Adrenal gland (tissue), 12 donors: ENCODE measurements around the gene BSDC1. TPM values are rescaled to one million over a fixed set of nuclear protein-coding genes. Genes with fewer than 3 reads are reported as not detected.

ENCODE experiments used
- DNase-seq, 7 donors: peaks; one replicate each; pipeline ENCODE4 v3.0.0-alpha.2; 2019 to 2020
- H3K27ac ChIP-seq, 5 donors: fragments of 200-600 bp; sonication (generic) in 4 of 5; 1 replicate in 3 of 5; 2 replicates in 2 of 5; pipeline versions ENCODE4 v1.5.1 to v1.8.0; 2016 to 2020; ENCODE audit warnings: mild to moderate bottlenecking in 1 of 5
- H3K27me3 ChIP-seq: fragments of 200-600 bp; 2 replicates; pipeline ENCODE4 v1.8.0; 2021
- H3K36me3 ChIP-seq, 2 donors: fragments of 200-600 bp; replicated peaks in 1 of 2; 1 replicate in 1 of 2; 2 replicates in 1 of 2; pipeline versions ENCODE4 v1.5.1 to v1.8.0; 2018 to 2022
- H3K4me1 ChIP-seq, 2 donors: fragments of 200-600 bp; replicated peaks in 1 of 2; 1 replicate in 1 of 2; 2 replicates in 1 of 2; pipeline versions ENCODE4 v1.5.1 to v1.8.0; 2018 to 2021
- H3K4me3 ChIP-seq, 4 donors: fragments of 200-600 bp; sonication (generic) in 3 of 4; one replicate each; pipeline ENCODE4 v1.5.1; 2016 to 2018
- H3K9me3 ChIP-seq, 3 donors: fragments of 200-600 bp; sonication (generic) in 1 of 3; replicated peaks in 1 of 3; 1 replicate in 2 of 3; 2 replicates in 1 of 3; pipeline versions ENCODE4 v1.5.1 to v1.8.0; 2016 to 2021
- POLR2A ChIP-seq, 2 donors: fragments of 450-650 bp; IDR thresholded peaks; one replicate each; pipeline ENCODE4 v1.6.1; 2017; ENCODE audit warnings: antibody characterized with exemption in 2 of 2, mild to moderate bottlenecking in 2 of 2, moderate library complexity in 1 of 2
- WGBS, 4 donors: extraction: QIAGEN DNeasy Blood & Tissue Kit in 2 of 4; methylation state at CpG; one replicate each; pipeline versions ENCODE4 v1.1.5 to v1.1.7; 2013 to 2017; 5-methylcytosine and 5-hydroxymethylcytosine counted together
- intact Hi-C, 2 donors: fragments of 100-400 bp; cut with DNase I; formaldehyde crosslinking; loops; one replicate each; pipeline versions ENCODE4 v1.14.1 to v1.15.0; 2022 to 2023
- polyA plus RNA-seq, 3 donors: library from polyadenylated mRNA; stranded (reverse); fragments of 200-250 nt in 2 of 3; fragments of 350-450 nt in 1 of 3; fragmentation: Illumina TruSeq in 1 of 3; extraction: RNeasy Lipid Tissue Mini Kit (QIAGEN cat#74804) in 1 of 3; gene quantifications; one replicate each; pipeline ENCODE4 v1.2.3, GENCODE V29; 2013 to 2014
- total RNA-seq, 9 donors: library from RNA; depleted of rRNA in 4 of 9; stranded (reverse); fragments of >200 nt in 4 of 9; fragments of 120-200 nt in 1 of 9; fragmentation: NEBNext Ultra II Directional in 1 of 9; extraction: Animal tissue kit (Norgen Biotek cat#: 25700) in 1 of 9; gene quantifications; one replicate each; pipeline versions ENCODE4 v1.1.0 to v1.2.4, GENCODE V29; 2013 to 2023
- TF ChIP-seq, protein P1 (sequence below), 6 experiments: fragments of 450-650 bp in 4 of 6; fragments of 200-600 bp in 2 of 6; sonication (generic) in 1 of 6; IDR thresholded peaks; 1 replicate in 5 of 6; 2 replicates in 1 of 6; pipeline versions ENCODE4 v1.5.1 to v1.8.0; 2016 to 2021; ENCODE audit warnings: antibody characterized with exemption in 6 of 6, mild to moderate bottlenecking in 2 of 6, moderate library complexity in 1 of 6
- donor health status: healthy with polysubstance abuse.
- donor health status: Bipolar disorder and iron deficiency.
- donor health status: DM: yes; HTN: yes; CAD: no.
- donor health status: DM: no; HTN: no; CAD: no.
- donor health status: DM: no; HTN: no; CAD: no.
- donor health status: DM: yes; HTN: yes; CAD: no.

Gene BSDC1
- total and polyA plus RNA-seq, 12 donors: 47.9 to 153 (median 107) TPM

DNA sequence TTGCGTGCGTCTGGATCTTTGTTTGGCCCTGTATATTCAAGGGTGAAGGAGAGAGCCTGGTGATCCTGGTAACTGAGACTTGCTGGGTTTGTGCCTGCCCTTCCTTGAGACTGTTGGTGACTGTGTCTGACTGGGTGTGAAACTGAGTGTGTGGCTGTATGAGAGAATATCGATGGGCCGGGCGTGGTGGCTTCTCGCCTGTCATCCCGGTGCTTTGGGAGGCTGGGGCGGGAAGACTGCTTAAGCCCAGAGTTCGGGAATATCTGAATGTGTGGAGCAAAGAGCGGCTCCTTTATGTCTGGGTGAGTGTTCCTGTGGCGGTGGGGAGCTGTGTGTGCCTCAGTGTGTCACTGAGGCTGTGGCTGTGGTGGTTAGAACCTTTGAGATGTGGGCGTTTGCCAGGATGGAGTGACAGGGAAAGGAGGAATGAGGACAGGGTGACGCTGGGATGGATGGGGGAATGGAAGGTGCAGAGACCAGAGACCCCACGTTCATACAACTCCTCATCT, 55.5 kb downstream of the BSDC1 start:
- peaks cover 6 to 27% of the 10 kb centered on the region in 2 donors for H3K4me1 ChIP-seq
- intact Hi-C loops: no loop called here
- H3K27me3 ChIP-seq: no peaks in the 10 kb centered on the region

DNA sequence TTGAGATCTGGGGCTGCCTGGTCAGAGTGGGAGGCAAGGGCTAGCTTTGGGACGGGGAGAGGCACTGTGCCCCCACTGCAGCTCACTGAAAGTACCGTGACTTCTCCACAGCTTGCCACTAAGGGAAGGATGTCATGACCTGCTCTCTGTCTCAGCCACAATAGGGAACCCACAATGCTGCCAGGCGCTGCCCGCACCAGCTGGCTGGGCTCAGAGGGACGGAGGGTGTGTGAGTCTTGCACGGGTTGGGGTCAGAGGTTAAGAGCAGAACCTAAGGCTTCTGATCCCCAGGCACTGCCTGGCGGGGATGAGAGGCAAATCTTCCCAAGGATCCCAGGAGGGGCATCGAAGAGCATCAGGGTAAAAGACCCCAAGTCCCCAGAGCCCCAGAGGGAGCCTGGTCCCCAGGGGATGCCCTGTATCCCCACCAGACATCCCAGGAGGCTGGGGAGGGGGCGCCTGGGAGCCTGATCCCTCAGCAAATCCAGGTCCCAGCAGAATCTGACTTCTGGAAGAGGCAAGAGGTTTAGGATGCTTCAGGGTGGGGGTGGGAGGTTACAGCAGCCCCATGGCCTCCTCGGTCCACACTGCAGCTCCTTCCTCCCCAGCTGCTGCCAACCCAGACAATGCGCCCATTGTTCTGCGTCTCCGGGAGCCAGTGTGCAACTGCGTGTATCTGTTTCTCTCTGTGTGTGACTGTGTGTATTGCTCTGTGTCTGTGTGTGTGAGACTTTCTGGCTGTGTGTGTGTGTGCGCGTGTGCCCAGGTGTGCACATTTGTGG, 56.2 kb downstream of the BSDC1 start:
- Histone ChIP-seq H3K36me3 (peaks cover 0 to 9% of the 10 kb centered on the region in 2 donors), H3K27ac (no peak overlapping the region), H3K27me3 (no peaks in the 10 kb centered on the region), H3K4me3 (no peak overlapping the region), H3K4me1 (peaks cover 6 to 27% of the 10 kb centered on the region in 2 donors), H3K9me3 (no peaks in the 10 kb centered on the region)
- WGBS, 4 donors: 67 to 77% (median 72%) methylated on average over 4 to 16 of the region's 16 CpGs
- TF ChIP-seq POLR2A (IDR thresholded peaks at IDR 0.05): no peak
- TF ChIP-seq, protein P1, sequence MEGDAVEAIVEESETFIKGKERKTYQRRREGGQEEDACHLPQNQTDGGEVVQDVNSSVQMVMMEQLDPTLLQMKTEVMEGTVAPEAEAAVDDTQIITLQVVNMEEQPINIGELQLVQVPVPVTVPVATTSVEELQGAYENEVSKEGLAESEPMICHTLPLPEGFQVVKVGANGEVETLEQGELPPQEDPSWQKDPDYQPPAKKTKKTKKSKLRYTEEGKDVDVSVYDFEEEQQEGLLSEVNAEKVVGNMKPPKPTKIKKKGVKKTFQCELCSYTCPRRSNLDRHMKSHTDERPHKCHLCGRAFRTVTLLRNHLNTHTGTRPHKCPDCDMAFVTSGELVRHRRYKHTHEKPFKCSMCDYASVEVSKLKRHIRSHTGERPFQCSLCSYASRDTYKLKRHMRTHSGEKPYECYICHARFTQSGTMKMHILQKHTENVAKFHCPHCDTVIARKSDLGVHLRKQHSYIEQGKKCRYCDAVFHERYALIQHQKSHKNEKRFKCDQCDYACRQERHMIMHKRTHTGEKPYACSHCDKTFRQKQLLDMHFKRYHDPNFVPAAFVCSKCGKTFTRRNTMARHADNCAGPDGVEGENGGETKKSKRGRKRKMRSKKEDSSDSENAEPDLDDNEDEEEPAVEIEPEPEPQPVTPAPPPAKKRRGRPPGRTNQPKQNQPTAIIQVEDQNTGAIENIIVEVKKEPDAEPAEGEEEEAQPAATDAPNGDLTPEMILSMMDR (IDR thresholded peaks at IDR 0.05): no peak
- intact Hi-C loops: no loop called here
- DNase-seq: no peak

More for the DNA sequence above, 55.5 kb downstream of the BSDC1 start:
- 83 to 91% (median 90%) methylated on average over 13 to 14 of the region's 14 CpGs for WGBS, 4 donors
- Histone ChIP-seq H3K36me3 (peaks cover 0 to 4% of the 10 kb centered on the region in 2 donors), H3K4me3 (no peak overlapping the region), H3K9me3 (no peaks in the 10 kb centered on the region), H3K27ac (no peak overlapping the region)
- TF ChIP-seq, protein P1 (IDR thresholded peaks at IDR 0.05): no peak
- TF ChIP-seq POLR2A (IDR thresholded peaks at IDR 0.05): no peak
- DNase-seq: no peak

- Histone ChIP-seq H3K27ac (peak overlapping the region in 1 of 5 donors; percentile 81), H3K9me3 (no peaks in the 10 kb centered on the region), H3K36me3 (peaks cover 0 to 18% of the 10 kb centered on the region in 2 donors), H3K4me1 (peaks cover 6 to 27% of the 10 kb centered on the region in 2 donors), H3K4me3 (no peak overlapping the region), H3K27me3 (no peaks in the 10 kb centered on the region)
- intact Hi-C loops: no loop called here
- no peak for DNase-seq
- WGBS, 4 donors: 64 to 78% (median 70%) methylated on average over 2 to 8 of the region's 8 CpGs
- no peak for TF ChIP-seq POLR2A (IDR thresholded peaks at IDR 0.05)
- TF ChIP-seq, protein P1 (IDR thresholded peaks at IDR 0.05): no peak
Measured at GRCh38 chr1:32336963-32337675, 57.1 kb downstream of the BSDC1 start.

- Histone ChIP-seq H3K36me3 (peaks cover 0 to 23% of the 10 kb centered on the region in 2 donors), H3K4me1 (peaks cover 6 to 27% of the 10 kb centered on the region in 2 donors), H3K9me3 (no peaks in the 10 kb centered on the region), H3K27me3 (no peaks in the 10 kb centered on the region), H3K4me3 (peak overlapping the region in 1 of 4 donors; percentile 91), H3K27ac (peak overlapping the region in 2 of 5 donors; percentile 49 to 81)
- TF ChIP-seq, protein P1 (IDR thresholded peaks at IDR 0.05): no peak
- no peak for TF ChIP-seq POLR2A (IDR thresholded peaks at IDR 0.05)
- no peak for DNase-seq
- WGBS, 4 donors: 42 to 83% (median 51%) methylated on average over 1 to 15 of the region's 15 CpGs
- intact Hi-C loops: no loop called here
Measured at GRCh38 chr1:32336591-32336932, 57.7 kb downstream of the BSDC1 start.
